GM21619 (cell line): ENCODE data around the gene GAREM1.

ENCODE experiments used
- ATAC-seq: cut with Tn5 transposase; IDR thresholded peaks from one replicate; pipeline ENCODE4 v1.9.1; 2021; ENCODE audit not compliant: unreplicated experiment

The GAREM1 gene

DNA sequence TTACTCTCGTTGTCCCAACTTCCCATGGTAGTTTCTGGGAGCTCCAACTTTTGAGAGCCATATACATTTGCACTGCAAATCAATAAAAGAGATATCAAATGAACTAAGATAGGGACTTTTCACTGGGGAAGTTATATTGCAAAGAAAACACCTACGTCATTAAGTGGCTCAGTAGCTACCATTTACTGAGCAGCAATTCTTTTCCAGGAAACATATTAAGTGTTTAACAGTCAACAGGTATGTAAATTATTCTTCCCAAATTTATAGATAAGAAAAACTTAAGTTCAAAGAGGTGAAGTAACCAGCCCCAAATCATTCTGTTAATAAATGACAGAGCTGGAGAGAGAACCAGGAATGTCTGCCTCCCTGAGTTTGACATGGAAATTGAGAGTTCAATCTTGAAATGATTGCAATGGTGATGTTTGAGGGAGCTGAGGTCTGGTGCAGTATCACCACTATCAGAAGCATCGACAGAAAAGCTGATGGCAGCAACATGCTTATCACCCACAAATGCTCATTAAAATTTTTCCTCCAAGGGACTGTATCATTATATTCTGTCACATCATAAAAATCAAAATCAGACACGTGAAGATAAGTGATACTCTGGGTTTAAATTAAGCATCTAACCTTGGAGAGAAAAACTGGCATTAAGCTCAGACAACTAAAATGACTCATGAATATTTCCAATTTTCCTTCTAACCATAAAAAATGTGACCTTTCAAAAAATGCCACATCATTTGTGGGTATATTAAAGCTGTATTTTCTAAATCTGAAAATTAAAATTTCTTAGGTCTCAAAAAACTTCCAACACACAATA is 43.4 kb downstream of the GAREM1 start:
- no peak for ATAC-seq

DNA sequence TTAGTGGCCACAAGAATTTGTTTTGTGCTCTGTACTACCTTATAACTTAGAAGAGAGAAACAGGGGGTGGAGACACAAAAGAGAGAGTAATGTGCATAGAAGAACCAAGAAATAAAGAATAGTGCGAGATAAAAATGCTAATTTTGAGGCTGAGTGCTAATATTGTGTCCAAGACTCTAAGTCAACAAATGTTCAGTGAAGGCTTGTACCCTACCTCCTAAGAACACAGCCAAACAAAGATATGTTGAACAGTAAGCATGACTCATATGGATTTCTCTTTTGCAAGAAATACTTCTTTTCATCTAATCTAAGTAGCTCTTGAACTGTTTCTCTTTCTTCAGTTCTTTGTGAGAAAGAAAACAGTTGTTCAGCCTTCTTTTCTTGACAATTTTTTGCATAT is 45.2 kb downstream of the GAREM1 start:
- no peak for ATAC-seq

DNA sequence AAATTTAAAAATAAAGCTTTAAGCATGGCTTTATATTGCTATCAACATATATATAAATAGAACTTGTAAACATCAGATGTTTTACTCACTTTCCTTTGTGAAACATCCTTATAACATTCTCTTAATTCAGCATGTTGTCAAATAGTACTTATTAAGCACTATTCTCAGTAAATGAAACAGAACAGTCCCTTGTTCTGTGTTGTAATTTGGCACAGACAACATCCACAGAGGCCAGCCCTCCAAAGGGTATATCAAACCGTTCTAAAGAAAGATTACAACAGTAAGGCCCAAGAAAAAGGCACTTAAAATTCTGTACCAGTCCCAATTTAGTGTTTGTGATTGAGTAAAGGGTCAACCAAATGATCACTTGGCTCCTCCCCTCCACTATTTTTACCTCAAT is 46.0 kb downstream of the GAREM1 start:
- ATAC-seq = no peak

DNA sequence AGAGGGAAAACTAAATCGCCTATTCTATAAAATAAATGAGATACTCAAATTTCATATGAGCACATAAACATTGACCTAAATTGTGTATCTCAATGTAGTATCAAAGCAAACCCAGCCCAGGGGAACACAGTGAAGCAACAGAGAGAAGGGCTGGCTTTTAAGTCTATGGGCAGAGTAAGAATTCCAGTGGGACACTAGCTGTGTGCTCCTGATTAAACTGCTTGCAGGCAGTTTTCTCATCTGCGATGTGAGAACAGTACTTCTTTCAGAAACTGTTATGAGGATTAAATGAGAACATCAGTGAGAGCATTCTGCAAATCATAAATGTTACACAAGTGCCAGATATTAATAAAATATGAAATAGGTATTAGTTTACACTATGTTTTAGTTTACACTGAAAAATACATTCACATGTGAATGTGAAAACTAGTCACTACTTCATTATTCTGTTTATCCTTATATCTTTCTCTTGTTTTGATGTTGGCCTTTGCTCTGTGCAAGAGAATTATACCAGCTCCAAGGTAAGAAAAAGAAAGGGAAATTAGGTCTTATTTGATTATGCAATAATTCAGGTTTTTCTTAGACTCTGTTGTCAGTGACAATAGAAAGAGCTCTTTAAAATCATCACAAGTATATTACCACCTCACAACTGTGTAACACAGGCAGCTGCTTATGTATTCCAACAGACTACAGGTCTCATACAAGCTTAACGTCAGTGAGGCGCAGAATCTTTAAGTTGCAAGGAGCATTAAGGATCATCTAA is 47.5 kb downstream of the GAREM1 start:
- ATAC-seq = no peak

DNA sequence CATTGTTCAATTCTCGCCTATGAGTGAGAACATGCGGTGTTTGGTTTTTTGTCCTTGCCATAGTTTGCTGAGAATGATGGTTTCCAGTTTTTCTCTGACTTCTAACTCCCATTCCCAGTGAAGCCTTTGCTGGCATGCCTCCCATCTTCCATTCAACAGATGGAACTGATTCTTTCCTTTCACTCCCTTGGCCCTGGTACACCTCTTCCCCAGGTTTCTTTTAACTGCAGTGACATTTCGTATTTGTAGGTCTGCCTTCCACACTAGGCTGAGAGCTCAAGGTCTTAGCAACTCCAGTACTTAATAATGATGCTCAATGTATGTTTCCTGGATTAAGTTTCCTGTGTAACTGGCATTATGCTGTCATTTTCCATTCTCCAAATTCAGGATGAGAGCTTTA is 48.5 kb downstream of the GAREM1 start:
- ATAC-seq = no peak

DNA sequence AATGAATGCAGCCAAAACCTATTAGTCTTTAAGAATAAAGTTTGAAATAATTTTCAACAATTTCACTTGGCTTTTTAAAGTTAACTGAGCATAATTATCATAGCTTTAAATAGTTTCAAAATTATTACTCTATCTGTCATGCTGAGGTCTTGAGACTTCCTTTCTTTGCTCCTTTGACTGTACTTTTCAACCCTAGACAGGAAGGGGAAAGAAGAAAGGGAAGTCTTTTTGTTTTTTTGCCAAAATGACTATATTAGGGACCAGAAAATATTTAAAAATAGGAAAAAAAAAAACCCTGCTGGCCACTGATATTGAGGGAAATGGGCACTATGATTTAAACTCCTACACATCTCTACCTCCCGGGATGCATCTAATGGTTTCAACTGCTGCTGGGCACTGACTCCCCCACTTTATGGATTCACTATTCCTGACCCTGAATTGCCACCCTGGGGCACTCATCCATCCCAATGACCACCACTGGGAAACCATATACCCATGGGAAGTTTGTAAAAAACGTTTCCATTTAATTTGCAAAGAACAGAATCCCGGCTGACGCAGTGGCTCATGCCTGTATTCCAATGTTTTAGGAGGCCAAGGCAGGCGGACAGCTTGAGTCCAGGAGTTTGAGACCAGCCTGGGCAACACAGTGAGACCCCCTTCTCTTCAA is 50.5 kb downstream of the GAREM1 start:
- no peak for ATAC-seq

DNA sequence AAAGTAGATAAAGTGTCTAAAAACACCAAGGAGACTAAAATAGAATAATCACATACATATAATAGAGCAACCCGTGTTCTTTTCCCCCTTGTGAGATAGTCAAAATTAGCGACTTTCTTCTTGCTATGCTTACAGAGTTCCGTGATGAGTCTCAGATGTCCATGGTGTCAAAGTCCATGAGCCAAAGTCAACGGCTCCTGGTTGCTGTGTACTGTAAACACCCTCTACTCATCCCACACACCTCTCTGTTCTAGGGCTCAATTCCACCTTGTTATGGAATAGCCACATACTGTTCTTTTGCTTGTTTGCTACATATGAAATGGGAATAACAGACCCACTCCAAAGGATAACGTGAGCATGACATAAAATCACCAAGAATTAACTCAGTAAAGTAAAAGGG is 52.5 kb downstream of the GAREM1 start:
- no peak for ATAC-seq

DNA sequence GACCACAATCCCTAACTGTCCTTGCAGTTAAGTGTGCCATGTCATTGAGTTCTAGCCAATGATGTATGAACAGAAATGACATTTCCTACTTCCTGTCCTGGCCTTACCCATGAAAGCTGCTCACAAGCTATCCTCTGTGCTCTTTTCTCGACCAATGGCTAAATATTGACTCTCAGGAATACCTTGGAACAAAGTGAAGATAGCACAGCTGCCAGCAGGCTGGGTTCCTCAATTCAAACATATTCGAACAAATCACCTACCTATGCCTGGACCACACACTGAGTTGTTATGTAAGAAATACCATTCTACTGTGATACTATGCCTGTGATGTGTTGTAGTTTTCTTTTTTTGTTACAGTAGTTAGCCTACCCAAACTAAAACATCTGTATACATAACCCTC is 65.1 kb downstream of the GAREM1 start:
- ATAC-seq = no peak

DNA sequence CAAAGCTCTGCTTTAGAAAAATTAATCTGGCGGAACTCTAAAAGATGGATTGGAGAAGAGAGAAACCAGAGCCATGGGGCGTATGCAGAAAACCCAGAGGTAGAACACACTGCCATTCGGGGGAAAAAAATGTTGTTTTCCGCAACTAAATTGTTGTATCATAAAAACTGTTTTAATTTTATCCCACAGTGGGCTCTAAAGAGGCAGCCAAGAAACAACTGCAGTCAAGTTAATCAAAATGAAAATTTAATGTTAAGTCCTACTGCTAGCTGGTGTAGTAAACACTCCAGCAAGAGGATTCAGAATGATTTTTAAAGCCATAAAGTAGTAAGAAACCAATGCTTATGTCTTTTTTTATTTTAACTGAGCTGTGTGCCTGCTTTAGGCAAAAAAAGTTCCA is 69.1 kb downstream of the GAREM1 start:
- no peak for ATAC-seq

DNA sequence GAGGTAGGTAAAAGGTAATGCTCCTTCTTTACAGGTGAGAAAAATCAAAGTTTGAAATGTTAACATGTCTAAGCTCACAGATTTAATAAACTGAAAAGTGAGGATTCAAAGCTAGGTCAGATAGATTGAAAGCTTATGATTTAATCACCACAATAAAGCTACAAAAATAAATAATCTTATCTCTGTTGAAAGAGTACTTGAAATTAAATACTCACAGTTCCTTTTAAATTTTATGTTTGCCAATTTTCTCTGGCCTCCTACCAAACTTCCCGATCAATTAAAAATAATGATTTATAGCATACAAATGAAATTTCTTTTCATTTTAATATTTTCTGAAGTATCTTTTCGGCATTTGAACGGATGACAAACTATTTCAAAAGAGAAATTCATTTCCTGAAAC is 77.3 kb downstream of the GAREM1 start:
- no peak for ATAC-seq

DNA sequence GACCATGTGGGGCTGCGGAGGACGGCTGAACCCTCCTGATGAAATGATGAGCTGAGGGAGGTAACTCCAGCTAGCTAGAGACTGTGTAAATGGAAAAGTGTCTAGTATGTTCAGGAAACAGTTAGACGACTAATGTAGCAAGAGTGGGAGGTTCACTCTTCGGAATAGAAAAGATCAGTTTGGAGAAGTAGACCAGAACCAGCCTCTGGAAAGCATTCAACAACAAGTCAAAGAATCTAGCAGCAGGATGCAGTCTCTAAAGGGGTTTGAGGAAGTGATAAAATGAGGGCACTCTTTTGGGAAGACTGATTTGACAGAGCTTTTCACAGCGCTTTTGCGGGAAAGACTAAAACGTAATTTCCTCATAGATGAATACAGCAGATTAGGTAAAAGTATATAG is 79.6 kb downstream of the GAREM1 start:
- no peak for ATAC-seq

DNA sequence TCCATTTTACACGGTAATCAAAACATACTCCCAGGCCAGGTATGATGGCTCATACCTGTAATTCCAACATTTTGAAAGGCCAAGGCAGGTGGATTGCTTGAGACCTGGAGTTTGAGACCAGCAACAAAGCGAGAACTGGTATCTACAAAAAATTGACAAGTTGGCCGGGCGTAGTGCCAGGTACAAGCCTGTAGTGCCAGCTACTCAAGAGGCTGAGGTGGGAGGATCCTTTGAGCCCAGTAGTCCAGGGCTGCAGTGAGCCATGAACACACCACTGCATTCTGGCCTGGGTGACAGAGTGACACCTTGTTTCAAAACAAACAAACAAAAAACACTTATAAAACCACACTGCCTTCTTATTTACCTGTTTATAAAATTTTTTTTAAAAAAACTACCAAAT is 80.8 kb downstream of the GAREM1 start:
- no peak for ATAC-seq

DNA sequence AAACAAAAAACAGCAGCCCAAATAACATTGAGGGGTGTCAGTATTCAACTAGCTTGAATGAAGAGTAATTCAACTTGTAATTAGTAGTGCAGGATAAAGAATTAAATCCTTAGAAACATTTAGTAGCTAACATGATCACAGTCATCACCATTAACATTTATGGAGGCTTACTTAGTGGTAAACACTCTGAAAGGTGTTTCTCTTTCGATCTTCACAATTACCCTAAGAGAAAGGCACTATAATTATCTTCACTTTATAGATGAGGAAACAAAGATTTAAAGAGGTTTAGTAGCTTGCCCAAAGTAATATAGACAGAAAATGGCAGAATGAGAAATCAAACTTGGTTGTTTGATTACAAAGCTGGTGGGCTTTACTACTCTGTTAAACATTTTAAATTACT is 81.5 kb downstream of the GAREM1 start:
- no peak for ATAC-seq

DNA sequence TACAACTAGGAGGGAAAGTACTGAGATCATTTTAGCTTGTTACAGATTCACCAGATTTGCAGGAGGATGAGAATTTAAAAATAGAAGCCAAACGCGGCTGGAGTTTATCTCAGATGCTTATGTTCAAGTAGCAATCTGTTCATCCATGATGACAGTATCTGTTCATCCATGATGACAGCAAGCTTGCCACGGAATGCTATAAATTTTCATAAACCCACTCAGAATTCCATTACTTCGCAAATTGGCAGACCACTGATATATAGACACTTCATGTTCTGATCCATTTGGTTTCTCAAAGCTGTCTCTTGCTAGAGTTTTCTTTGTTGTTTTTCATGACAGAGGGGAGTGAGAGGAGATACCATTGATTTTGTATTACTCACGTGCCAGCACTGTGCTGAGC is 84.2 kb downstream of the GAREM1 start:
- no peak for ATAC-seq

DNA sequence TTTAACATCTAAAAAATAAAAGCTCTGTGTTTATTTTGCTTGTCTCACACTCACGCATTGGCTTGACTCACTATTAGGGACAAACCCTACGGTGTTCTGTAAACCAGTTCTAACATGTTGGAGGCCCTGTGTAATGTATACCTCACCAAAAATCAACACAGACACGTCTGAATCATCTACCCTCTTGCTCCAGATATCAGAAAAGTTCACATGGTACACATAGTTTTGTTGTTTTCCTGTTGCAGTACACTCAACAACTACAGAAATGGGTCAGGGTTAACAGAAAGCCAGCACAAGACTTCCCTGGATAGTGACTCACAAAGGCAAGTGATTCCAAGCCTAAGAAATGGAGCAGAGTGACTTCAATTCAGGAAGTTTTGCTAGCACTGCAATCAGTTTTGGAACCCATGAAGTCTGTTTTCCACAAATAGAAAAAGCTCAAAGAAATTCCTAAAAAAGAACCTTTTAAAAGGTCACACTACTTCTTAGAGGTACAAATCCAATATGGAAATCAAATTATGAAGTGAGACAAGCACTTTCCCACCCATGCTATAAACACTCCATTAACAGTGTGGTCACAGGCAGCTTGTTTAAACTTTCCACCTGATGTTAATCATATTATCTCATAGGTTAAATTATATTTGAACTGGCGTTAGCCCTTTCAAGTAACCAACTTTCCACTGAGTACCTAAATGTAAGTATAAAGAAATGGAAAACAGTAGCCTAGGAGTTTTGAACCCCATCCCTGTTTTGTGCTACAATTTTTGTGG is 87.4 kb downstream of the GAREM1 start:
- ATAC-seq = no peak

DNA sequence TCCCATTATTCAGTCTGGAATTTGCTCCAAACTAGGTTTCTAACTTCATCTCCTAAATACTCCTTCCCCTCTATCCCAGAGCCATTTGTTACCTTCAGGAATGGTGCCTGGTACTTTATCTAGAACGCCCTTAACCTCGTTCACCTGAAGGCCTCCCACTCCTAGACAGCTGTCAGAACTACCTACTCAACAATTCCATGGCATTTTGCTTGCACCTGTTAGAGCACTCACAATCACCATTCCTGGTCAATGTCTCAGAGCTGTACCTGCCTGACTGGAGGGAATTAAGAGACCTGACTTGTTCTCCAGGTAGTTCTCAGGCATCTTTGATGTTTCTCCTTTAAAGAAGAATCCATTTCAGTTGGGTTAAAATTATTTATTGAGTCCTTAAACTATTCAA is 88.9 kb downstream of the GAREM1 start:
- no peak for ATAC-seq

DNA sequence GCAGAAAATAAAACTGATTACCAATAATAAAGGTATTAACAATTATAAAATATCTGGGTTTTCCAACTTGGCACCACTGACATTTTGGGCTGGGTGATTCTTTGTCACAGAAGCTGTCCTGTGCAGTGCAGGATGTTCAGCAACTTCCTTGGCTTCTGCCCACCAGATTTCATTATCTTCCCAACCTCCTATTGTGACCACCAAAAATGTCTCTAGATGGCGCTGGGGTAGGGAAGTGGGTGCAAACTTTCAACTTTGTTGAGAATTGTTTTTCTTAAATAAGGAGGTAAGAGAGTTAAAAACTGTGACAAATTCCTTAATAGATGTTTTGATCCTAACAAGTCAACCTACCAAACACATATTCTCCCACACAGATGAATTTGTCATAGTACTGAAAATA is 90.1 kb downstream of the GAREM1 start:
- ATAC-seq = no peak

DNA sequence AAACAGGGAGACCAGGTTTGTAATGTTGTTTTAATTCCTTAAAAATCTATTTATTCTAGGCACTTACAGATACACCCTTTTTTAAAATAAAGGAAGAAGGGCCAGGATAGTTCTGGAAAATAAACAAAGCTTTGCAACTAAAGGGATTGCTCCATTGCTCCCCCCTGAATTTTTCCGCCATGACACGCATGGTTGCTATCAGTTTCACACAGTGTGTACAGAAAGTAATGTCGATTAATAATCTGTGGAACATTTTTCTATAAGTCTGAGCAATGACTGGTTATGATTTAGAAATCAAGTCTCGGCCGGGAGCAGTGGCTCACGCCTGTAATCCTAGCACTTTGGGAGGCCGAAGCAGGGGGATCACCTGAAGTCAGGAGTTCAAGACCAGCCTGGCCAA is 90.8 kb downstream of the GAREM1 start:
- ATAC-seq = no peak

DNA sequence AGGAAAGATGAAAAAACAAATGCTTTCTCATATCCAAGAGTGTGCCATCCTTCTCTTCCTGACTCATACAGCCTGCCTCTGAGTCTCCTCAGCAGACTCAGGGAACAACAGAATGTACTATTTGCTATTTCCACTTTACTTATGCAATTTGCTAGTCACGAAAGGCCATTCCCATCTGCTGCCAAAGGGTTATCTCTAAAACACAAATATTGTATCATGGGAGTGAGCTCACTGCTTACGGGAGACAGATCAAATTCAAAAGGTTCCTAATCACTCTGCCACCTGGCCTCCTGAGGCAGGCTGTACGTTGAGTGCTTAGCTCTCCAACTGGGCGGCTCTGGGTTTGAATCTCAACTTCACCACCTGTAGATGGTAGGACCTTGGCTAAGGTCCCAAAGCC is 92.0 kb downstream of the GAREM1 start:
- no peak for ATAC-seq

DNA sequence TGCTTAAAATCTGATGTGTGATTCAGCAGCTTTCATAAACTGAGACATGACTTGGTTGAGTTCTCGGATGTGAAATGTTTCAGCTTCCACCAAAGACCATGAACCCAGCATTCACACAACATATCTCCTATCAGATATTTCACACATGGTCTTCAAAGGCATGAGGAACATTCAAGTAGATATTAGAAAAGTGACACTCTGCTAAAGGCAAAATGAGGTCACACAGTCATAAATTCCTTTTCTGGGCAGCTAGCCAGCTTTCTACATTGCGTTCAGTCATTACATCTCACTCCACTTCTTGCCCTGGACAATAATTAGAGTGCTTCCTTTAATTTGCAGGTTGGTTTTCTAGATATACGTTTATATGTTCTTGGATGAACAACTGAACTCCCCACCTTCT is 96.7 kb downstream of the GAREM1 start:
- ATAC-seq = no peak

DNA sequence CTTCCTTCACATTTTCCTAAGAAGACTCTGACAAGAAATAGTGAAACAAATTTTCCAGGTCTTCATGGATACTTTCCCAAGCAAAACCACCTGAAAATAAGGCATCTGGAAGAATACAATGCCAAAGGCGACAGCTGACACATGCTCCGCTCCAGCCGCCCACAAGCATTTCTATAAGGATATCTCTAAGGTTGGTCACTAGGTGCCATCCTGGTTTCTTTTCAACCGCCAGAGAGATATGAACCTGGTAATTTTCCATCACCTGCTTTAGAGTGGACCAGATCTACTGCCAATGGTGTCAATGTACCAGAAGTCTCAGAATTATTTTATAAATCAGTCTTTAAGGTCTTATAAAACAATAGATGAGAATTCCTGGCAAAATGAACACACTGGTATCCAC is 97.2 kb downstream of the GAREM1 start:
- no peak for ATAC-seq
